Nephron progenitor cell (in vitro differentiated cells): ENCODE measurements around the gene FKRP.

Experiments
- DNase-seq: peaks from one replicate; pipeline ENCODE4 v3.0.0; 2021
- H3K27ac Mint-ChIP-seq: 2 replicates; pipeline ENCODE4 v1.8.0; 2021; ENCODE audit warnings: mild to moderate bottlenecking, moderate library complexity, mixed read lengths
- H3K27me3 Mint-ChIP-seq: 2 replicates; pipeline ENCODE4 v1.8.0; 2021; ENCODE audit warnings: mild to moderate bottlenecking, low read depth, mixed read lengths; ENCODE audit not compliant: poor library complexity
- H3K36me3 Mint-ChIP-seq: 2 replicates; pipeline ENCODE4 v1.8.0; 2021; ENCODE audit warnings: low read depth, mixed read lengths
- H3K4me1 Mint-ChIP-seq: 2 replicates; pipeline ENCODE4 v1.8.0; 2021; ENCODE audit warnings: mixed read lengths
- H3K4me3 Mint-ChIP-seq: 2 replicates; pipeline ENCODE4 v1.8.0; 2021; ENCODE audit warnings: mild to moderate bottlenecking, moderate library complexity, mixed read lengths
- H3K9me3 Mint-ChIP-seq: 2 replicates; pipeline ENCODE4 v1.8.0; 2021; ENCODE audit warnings: mild to moderate bottlenecking, moderate library complexity, mixed read lengths
- TF ChIP-seq, protein P1 (sequence below): fragments of 200-600 bp; sonication (generic); IDR thresholded peaks from 2 replicates; pipeline ENCODE4 v1.5.0; 2021; ENCODE audit warnings: antibody characterized with exemption

The FKRP gene

DNA sequence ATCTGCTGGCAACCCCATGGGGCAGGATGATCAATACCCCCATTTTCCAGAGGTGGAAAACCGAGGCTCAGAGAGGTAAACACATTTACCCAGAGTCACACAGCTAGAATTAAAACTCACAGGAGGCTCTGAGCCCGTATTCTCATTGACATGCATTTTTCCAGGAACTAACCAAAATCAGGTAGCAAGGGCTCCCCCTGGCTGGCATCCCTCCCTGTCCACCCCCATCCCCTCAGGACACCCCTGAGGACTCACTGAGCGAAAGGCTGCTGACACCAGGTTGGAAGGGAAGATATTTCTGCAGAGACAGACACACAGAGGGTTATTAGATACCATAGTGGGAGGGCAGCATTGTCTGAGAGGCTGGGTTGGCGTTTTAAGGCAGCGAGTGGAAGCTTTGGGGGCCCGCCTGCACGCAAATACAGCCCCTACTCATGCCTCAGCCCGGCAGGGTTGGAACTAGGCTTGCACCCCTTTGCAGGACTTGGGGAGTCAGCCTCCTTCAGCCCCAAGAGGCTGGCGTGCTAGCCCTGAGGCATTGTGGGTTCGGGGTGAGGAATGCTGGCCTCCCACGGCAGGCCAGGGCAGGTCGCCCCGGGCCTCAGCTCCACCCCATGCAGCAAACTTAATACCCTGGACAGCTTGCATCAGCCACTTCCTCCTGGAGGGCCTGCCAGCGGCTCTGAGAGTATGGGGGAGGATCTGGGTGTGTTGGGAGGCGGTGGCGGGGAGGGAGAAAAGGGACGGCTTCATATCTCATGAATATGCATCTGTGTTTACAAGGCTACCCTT lies 38.6 kb downstream of the FKRP start:
- Mint-ChIP-seq H3K4me1 (peaks cover 52% of the 10 kb centered on the region), H3K27ac (peak overlapping the region; percentile 91), H3K27me3 (peaks cover 11% of the 10 kb centered on the region), H3K4me3 (peak overlapping the region; percentile 93), H3K36me3 (peaks cover 25% of the 10 kb centered on the region), H3K9me3 (no peaks in the 10 kb centered on the region)
- peak; percentile 66 for DNase-seq
- TF ChIP-seq, protein P1, sequence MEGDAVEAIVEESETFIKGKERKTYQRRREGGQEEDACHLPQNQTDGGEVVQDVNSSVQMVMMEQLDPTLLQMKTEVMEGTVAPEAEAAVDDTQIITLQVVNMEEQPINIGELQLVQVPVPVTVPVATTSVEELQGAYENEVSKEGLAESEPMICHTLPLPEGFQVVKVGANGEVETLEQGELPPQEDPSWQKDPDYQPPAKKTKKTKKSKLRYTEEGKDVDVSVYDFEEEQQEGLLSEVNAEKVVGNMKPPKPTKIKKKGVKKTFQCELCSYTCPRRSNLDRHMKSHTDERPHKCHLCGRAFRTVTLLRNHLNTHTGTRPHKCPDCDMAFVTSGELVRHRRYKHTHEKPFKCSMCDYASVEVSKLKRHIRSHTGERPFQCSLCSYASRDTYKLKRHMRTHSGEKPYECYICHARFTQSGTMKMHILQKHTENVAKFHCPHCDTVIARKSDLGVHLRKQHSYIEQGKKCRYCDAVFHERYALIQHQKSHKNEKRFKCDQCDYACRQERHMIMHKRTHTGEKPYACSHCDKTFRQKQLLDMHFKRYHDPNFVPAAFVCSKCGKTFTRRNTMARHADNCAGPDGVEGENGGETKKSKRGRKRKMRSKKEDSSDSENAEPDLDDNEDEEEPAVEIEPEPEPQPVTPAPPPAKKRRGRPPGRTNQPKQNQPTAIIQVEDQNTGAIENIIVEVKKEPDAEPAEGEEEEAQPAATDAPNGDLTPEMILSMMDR = peak; percentile 21

DNA sequence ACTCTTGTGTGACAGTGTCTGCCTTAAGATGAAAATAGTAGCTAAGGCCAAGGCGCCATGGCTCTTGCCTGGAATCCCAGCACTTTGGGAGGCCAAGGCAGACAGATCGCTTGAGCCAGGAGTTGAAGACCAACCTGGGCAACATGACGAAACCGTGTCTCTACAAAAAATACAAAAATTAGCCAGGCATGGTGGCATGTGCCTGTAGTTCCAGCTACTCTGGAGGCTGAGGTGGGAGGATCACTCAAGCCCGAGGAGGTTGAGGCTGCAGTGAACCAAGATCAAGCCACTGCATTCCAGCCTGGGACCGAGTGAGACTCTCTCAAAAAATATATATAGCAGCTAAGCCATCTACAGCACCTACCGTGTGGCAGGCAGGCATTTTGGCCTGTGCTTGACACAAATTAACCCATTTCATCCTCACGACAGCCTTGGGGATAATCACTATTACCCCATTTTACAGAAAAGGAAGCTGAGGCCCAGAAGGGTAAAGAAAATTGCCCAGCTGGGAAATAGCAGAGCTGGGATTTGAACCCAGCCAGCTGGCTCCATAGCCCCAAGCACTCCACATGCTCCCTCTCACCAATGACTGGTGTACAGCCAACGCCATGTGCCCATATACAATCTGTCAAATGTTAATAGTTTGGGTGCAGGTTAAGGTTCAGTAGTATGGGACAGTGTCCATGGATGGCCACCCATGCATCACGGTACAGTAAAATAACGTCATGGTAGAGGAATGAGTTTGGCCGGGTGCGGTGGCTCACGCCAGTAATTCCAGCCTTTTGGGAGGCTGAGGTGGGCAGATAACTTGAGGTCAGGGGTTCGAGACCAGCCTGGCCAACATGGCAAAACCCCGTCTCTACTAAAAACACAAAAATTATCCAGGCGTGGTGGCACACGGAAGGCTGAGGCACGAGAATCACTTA lies 39.5 kb downstream of the FKRP start:
- TF ChIP-seq, protein P1 = no peak
- peak overlapping the region; percentile 95 for H3K27ac Mint-ChIP-seq
- peaks cover 11% of the 10 kb centered on the region for H3K27me3 Mint-ChIP-seq
- DNase-seq = no peak
- H3K4me1 Mint-ChIP-seq = peaks cover 52% of the 10 kb centered on the region
- H3K4me3 Mint-ChIP-seq = peak overlapping the region; percentile 93
- H3K36me3 Mint-ChIP-seq = peaks cover 23% of the 10 kb centered on the region
- no peaks in the 10 kb centered on the region for H3K9me3 Mint-ChIP-seq

DNA sequence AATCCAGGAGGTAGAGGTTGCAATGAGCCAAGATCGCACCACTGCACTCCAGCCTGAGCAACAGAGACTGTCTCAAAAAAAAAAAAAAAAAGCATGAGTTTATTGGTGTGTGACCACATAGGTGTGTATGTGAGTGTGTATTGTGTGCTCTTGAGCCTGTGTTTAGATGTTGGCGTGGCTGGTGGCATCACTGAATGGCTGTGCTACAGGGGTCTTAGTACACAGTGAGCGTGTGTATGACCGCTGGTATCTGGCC lies 40.1 kb downstream of the FKRP start:
- H3K36me3 Mint-ChIP-seq = peaks cover 21% of the 10 kb centered on the region
- no peaks in the 10 kb centered on the region for H3K9me3 Mint-ChIP-seq
- TF ChIP-seq, protein P1 = no peak
- peak overlapping the region; percentile 95 for H3K27ac Mint-ChIP-seq
- no peak for DNase-seq
- peaks cover 52% of the 10 kb centered on the region for H3K4me1 Mint-ChIP-seq
- H3K4me3 Mint-ChIP-seq = peak overlapping the region; percentile 93
- peaks cover 11% of the 10 kb centered on the region for H3K27me3 Mint-ChIP-seq

DNA sequence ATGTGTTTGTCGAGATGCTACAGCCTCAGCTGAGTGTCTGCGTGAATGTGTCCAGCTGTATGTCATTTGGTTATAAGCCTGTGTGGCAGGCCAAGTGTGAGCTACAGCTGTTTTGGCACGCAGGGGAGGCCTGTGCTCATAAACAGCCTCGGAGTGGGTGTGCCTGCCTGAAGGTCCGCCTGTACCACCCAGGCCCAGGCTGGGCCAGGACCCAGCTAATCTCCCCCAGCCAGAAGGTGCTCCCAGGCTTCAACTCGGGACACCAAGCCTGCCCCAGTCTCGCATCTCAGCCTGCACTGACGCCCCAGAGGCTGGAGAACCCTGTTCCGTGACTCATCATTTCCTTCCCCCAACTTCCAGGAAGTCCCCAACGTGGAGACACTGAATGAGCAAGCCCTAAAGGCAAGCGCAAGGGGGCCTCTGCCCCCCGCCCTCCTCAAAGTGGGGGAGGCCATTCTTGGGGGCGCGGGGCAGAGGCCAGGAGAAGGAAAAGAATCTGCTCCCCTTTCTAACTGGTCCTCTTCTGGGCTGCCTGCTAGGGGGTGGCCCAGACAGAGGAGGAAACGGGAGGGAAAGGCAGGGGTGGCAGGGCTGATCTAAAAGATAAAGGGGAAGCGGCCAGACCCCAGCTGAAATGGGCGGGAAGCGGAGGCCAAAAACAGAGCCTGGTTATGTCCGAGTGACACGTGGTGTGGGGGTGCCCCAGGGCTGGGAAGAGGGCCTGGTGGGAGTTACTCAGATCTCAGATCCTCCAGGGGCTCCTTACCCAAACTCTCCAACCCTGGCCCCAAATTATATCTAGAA lies 40.6 kb downstream of the FKRP start:
- TF ChIP-seq, protein P1 = no peak
- H3K4me1 Mint-ChIP-seq = peaks cover 52% of the 10 kb centered on the region
- peak overlapping the region; percentile 95 for H3K27ac Mint-ChIP-seq
- peak overlapping the region; percentile 93 for H3K4me3 Mint-ChIP-seq
- H3K9me3 Mint-ChIP-seq = no peaks in the 10 kb centered on the region
- H3K36me3 Mint-ChIP-seq = peaks cover 17% of the 10 kb centered on the region
- peak; percentile 41 for DNase-seq
- peaks cover 11% of the 10 kb centered on the region for H3K27me3 Mint-ChIP-seq

DNA sequence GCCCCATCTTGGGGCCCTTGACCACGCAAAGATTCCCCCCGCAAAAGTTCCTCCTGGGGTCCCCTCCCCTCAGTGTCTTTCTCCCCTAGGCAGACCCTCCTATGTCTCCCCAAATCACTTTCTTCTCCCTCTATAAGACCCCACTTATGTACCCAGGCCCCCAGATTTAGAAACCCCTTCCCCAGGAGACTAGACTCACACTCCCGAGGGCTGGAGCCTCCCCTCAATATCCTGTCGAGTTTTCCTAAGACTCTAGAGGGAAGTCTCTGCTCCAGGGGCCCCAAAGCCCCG lies 41.1 kb downstream of the FKRP start:
- TF ChIP-seq, protein P1 = no peak
- peak overlapping the region; percentile 95 for H3K27ac Mint-ChIP-seq
- H3K4me1 Mint-ChIP-seq = peaks cover 52% of the 10 kb centered on the region
- H3K36me3 Mint-ChIP-seq = peaks cover 11% of the 10 kb centered on the region
- H3K27me3 Mint-ChIP-seq = peaks cover 16% of the 10 kb centered on the region
- peak overlapping the region; percentile 93 for H3K4me3 Mint-ChIP-seq
- no peak for DNase-seq
- H3K9me3 Mint-ChIP-seq = no peaks in the 10 kb centered on the region
